K562 (cell line): ENCODE results near the gene ALG14. TPM values are rescaled to one million over a fixed set of nuclear protein-coding genes. Genes with fewer than 3 reads are reported as not detected.

Experiments
- CC2D1A ChIP-seq: fragments of 450-650 bp; IDR thresholded peaks from 2 replicates; pipeline ENCODE4 v1.6.1; 2017; ENCODE audit warnings: mild to moderate bottlenecking
- FOXK2 ChIP-seq, 2 experiments: fragments of 450-650 bp; IDR thresholded peaks in 1 of 2; conservative IDR thresholded peaks in 1 of 2; 2 replicates each; pipeline ENCODE4 v1.6.1; 2016; ENCODE audit warnings: low read depth in 2 of 2, mild to moderate bottlenecking in 1 of 2
- HCFC1 ChIP-seq: IDR thresholded peaks from 2 replicates; pipeline ENCODE4 v1.6.1; 2012; ENCODE audit warnings: low read depth, low read length, improper control_type of control experiment
- HEY1 ChIP-seq: fragments of 250-450 bp; sonication (Bioruptor Pico); IDR thresholded peaks from 2 replicates; pipeline ENCODE4 v1.5.0; 2020; ENCODE audit warnings: mild to moderate bottlenecking, moderate library complexity, borderline replicate concordance
- KLF13 ChIP-seq: fragments of 450-650 bp; IDR thresholded peaks from 2 replicates; pipeline ENCODE4 v1.6.1; 2016; ENCODE audit warnings: missing genetic modification characterization, low read depth, mild to moderate bottlenecking, missing compliant biosample characterization, moderate library complexity, borderline replicate concordance
- NCOR1 ChIP-seq: fragments of 450-650 bp; IDR thresholded peaks from 2 replicates; pipeline ENCODE4 v1.6.1; 2016; ENCODE audit warnings: mild to moderate bottlenecking, moderate library complexity
- NELFE ChIP-seq: IDR thresholded peaks from 2 replicates; pipeline ENCODE4 v1.6.1; 2011; ENCODE audit warnings: mild to moderate bottlenecking; ENCODE audit not compliant: insufficient read depth, insufficient read length
- POLR3A ChIP-seq: IDR thresholded peaks from 2 replicates; pipeline ENCODE4 v1.6.1; 2011; ENCODE audit warnings: borderline replicate concordance, mild to moderate bottlenecking, moderate library complexity; ENCODE audit not compliant: insufficient read length, insufficient read depth; ENCODE audit errors: extremely low read depth
- RBM25 ChIP-seq: fragments of 200-400 bp; formaldehyde crosslinking; IDR thresholded peaks from 2 replicates; pipeline ENCODE4 v1.6.1; 2018; ENCODE audit warnings: low read length, low read depth, moderate library complexity; ENCODE audit not compliant: severe bottlenecking
- SNIP1 ChIP-seq: fragments of 450-650 bp; IDR thresholded peaks from 2 replicates; pipeline ENCODE4 v1.7.1; 2017; ENCODE audit warnings: low read depth, mild to moderate bottlenecking
- SNRNP70 ChIP-seq: fragments of 200-400 bp; formaldehyde crosslinking; optimal IDR thresholded peaks from 2 replicates; pipeline ENCODE3; 2017; ENCODE audit warnings: low read depth, low read length
- ZNF354B ChIP-seq: fragments of 250-450 bp; sonication (Bioruptor Pico); IDR thresholded peaks from 2 replicates; pipeline ENCODE4 v1.4.0; 2020
- ZNF76 ChIP-seq: fragments of 250-450 bp; sonication (Bioruptor Pico); IDR thresholded peaks from 2 replicates; pipeline ENCODE4 v1.4.0; 2020; ENCODE audit warnings: mild to moderate bottlenecking, moderate library complexity, borderline replicate concordance
- polyA plus RNA-seq, 8 experiments: library from polyadenylated mRNA; depleted of rRNA in 4 of 8; stranded (reverse) in 5 of 8; unstranded in 3 of 8; fragments of >200 nt; fragmentation: Nextera tagmentation in 2 of 8; fragmentation: Illumina TruSeq in 1 of 8; extraction: Ambion mirVana in 2 of 8; extraction: Trizol in 1 of 8; gene quantifications; 2 replicates each; pipeline versions ENCODE4 v1.2.1 to v1.2.3, GENCODE V29; 2011 to 2014; ENCODE audit warnings: inconsistent platforms in 1 of 8, missing spikeins in 1 of 8
- total RNA-seq, 7 experiments: library from RNA; depleted of rRNA in 6 of 7; stranded (reverse); fragments of >200 nt in 6 of 7; fragmentation: Illumina TruSeq in 2 of 7; extraction: Trizol in 2 of 7; gene quantifications; 2 replicates each; pipeline versions ENCODE4 v1.2.1 to v1.2.3, GENCODE V29; 2011 to 2021; ENCODE audit warnings: low replicate concordance in 1 of 7
- TF ChIP-seq, protein P1 (sequence below): fragments of 250-450 bp; sonication (Bioruptor Pico); IDR thresholded peaks from 2 replicates; pipeline ENCODE4 v1.5.0; 2021; ENCODE audit warnings: mild to moderate bottlenecking, borderline replicate concordance
- TF ChIP-seq, protein P2 (sequence below): sonication (generic); formaldehyde crosslinking; IDR thresholded peaks from 2 replicates; pipeline ENCODE4 v1.8.0; 2022; ENCODE audit warnings: mild to moderate bottlenecking, missing genetic modification reagents
- TF ChIP-seq, protein P3 (sequence below): fragments of 250-450 bp; sonication (Bioruptor Pico); IDR thresholded peaks from 2 replicates; pipeline ENCODE4 v1.4.0; 2020; ENCODE audit warnings: mild to moderate bottlenecking, moderate library complexity, borderline replicate concordance
- TF ChIP-seq, protein P4 (sequence below): sonication (generic); formaldehyde crosslinking; IDR thresholded peaks from 2 replicates; pipeline ENCODE4 v1.8.0; 2023; ENCODE audit warnings: mild to moderate bottlenecking, missing genetic modification reagents

The ALG14 gene
- total and polyA plus RNA-seq, 9 of the 15 experiments (the other 6 are each of a cell fraction or from before 2014, with no cell fraction given): 2.8 to 16.2 (median 4.9) TPM

DNA sequence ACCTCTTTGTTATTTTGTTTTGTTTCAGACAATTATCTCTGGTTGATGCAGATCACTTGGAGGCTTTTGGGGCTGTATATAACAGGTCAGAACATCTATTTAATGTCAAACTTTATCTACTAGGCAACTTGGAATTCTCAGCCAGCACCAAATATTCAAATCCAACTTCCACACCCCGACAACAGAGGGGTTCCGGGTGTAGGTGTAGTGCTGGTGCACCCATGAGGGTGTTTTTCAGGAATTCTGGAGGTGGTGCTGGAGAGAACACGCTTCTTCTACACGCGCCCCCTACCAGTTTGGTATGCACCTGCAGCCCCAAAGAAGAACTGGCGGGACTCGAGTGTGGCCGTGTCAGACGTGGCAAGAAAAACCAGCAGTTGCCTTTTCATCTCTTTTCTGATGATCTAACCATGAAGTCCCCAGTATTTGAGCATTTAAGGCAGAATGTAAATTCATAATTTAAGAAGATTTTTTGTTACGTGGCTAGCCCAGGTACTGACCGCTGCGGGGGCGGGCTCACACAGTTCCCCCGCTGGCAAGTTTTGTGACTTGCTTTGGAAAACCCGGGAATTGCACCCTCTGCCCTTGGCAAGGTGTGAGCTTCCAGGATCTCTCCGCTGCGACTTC is 43.9 kb upstream of the ALG14 start (continued):
- TF ChIP-seq POLR3A (no peak), SNRNP70 (no peak), RBM25 (no peak), ZNF76 (CRISPR knock-in tag) (no peak), FOXK2 (conservative IDR thresholded peaks at IDR 0.05 in 1 of 2, IDR thresholded peaks at IDR 0.05 in 1 of 2; ENCODE audit: low read depth in 2 of 2) (no peak), HCFC1 (no peak), CC2D1A (no peak), HEY1 (no peak), ZNF354B (CRISPR knock-in tag) (no peak), KLF13 (tag) (no peak), NELFE (no peak), SNIP1 (no peak), NCOR1 (0 out of 2 replicates have a peak, but pooled peaks have one; percentile 12)
- TF ChIP-seq, protein P1, sequence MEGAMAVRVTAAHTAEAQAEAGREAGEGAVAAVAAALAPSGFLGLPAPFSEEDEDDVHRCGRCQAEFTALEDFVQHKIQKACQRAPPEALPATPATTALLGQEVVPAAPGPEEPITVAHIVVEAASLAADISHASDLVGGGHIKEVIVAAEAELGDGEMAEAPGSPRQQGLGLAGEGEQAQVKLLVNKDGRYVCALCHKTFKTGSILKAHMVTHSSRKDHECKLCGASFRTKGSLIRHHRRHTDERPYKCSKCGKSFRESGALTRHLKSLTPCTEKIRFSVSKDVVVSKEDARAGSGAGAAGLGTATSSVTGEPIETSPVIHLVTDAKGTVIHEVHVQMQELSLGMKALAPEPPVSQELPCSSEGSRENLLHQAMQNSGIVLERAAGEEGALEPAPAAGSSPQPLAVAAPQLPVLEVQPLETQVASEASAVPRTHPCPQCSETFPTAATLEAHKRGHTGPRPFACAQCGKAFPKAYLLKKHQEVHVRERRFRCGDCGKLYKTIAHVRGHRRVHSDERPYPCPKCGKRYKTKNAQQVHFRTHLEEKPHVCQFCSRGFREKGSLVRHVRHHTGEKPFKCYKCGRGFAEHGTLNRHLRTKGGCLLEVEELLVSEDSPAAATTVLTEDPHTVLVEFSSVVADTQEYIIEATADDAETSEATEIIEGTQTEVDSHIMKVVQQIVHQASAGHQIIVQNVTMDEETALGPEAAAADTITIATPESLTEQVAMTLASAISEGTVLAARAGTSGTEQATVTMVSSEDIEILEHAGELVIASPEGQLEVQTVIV (CRISPR knock-in tag): no peak
- TF ChIP-seq, protein P2, sequence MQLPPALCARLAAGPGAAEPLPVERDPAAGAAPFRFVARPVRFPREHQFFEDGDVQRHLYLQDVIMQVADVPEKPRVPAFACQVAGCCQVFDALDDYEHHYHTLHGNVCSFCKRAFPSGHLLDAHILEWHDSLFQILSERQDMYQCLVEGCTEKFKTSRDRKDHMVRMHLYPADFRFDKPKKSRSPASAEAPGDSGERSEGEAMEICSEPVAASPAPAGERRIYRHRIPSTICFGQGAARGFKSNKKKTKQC (CRISPR knock-in tag): no peak
- TF ChIP-seq, protein P3, sequence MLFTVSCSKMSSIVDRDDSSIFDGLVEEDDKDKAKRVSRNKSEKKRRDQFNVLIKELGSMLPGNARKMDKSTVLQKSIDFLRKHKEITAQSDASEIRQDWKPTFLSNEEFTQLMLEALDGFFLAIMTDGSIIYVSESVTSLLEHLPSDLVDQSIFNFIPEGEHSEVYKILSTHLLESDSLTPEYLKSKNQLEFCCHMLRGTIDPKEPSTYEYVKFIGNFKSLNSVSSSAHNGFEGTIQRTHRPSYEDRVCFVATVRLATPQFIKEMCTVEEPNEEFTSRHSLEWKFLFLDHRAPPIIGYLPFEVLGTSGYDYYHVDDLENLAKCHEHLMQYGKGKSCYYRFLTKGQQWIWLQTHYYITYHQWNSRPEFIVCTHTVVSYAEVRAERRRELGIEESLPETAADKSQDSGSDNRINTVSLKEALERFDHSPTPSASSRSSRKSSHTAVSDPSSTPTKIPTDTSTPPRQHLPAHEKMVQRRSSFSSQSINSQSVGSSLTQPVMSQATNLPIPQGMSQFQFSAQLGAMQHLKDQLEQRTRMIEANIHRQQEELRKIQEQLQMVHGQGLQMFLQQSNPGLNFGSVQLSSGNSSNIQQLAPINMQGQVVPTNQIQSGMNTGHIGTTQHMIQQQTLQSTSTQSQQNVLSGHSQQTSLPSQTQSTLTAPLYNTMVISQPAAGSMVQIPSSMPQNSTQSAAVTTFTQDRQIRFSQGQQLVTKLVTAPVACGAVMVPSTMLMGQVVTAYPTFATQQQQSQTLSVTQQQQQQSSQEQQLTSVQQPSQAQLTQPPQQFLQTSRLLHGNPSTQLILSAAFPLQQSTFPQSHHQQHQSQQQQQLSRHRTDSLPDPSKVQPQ: no peak
- TF ChIP-seq, protein P4, sequence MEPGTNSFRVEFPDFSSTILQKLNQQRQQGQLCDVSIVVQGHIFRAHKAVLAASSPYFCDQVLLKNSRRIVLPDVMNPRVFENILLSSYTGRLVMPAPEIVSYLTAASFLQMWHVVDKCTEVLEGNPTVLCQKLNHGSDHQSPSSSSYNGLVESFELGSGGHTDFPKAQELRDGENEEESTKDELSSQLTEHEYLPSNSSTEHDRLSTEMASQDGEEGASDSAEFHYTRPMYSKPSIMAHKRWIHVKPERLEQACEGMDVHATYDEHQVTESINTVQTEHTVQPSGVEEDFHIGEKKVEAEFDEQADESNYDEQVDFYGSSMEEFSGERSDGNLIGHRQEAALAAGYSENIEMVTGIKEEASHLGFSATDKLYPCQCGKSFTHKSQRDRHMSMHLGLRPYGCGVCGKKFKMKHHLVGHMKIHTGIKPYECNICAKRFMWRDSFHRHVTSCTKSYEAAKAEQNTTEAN (CRISPR knock-in tag): no peak
